Endothelial cell of hepatic sinusoid (primary cell): Measurements from ENCODE around the gene CCNT1.
"Not testable (repeated sequence)": the region's sequence is repeated elsewhere in the genome, so short reads cannot be mapped to it uniquely, and the experiment has no call there.

Experiments used
- in situ Hi-C: cut with HindIII; loops from 2 replicates; pipeline ENCODE4 v1.10.0; 2017; ENCODE audit warnings: low sequenced_read_pairs

The CCNT1 gene

DNA sequence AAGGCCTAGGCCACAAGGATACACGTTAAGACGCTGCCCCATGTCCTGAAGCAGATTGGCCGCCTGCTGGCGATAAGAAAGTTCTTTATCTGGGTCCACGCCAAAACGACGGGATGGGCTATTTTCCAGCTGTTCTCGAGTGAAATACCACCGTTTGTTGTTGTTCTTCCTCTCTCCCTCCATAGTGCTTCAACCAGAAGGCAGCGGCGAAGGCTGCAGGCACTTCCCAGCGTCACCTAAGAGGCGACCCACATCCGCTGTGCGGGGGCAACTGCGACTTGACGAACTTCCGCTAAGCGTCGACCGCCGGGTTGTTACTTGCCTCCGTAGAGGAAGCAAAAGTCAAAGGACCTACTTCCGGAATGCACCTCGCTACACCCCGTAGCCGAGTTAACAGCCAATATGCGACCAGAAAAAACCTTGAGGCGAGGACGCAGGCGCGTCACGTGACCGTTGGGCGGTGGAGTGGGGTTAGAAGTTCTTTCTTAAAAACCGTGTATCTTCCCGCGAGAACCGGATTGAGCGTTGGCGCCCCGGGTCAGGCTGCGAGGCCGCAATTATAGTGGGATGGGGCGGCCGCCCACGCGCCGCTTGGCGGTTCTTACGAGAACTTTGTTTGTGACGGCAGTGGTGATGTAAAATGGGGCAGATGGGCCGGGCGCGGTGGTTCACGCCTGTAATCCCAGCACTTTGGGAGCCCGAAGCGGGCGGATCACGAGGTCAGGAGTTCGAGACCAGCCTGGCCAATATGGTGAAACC is at the start of gene CCNT1:
CCNT1 (minus strand) TSS at position 215 of the 759 bp plus-strand sequence; CDS start at position 183, 32 bp downstream.
- in situ Hi-C loops = no loop called here

DNA sequence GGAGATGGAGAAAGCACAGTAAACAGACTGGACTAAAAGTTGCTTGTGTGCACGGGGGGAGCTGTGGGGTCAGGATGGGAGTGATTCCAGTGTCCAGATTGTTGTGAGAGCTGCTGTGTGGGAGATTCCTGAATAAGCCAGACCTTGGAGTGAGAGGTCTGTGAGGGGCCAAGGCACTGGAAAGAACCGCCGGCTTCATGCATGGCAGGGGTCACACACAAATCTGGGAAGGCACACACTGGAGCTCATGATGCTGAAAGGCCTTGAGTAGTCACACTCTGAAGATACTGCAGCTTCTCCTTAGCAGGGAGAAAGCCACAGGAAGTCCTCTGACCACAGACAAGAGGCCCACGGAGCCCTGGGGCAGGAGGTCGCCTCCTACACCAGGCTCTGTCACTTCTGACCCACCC is 49.3 kb upstream of the CCNT1 start:
- in situ Hi-C loops = no loop called here

DNA sequence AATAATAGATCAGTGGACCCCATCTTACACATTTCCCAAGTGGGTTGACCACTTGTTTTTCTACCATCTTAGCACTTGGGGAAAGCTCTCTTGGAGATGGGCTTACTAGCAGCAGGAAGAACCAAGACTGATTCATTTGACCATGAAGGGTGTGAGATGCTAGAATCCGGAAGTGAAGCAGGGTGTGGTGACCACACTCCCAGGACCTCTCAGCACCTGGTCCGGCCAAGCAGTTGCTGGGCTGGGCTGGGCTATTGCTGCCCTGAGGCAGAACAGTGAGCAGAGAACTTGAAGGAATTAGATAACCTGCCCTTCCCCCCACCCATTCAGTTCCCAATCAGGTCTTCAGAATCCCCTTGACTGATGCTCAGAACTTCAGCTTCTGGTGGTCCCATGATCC is 48.0 kb upstream of the CCNT1 start:
- in situ Hi-C loops = no loop called here

DNA sequence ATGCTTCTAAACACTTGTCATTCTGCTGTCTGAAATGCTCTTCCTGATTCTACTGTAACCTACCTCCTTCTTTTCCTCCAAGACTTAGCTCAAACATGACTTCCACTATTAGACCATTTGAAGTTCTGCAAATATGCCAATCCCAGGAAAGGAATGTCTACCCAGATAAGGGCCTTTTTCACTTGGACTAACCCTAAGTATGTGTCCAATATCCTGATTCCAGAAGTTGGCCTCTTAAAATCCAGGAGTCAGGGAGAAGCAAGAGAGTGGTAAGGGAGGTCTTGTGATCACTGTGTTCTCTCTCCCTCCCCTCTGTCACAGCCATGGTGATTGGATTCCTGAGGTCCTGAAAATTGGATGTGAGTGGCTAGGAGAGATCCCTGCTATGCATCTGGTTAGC is 42.2 kb upstream of the CCNT1 start:
- in situ Hi-C loops = no loop called here

DNA sequence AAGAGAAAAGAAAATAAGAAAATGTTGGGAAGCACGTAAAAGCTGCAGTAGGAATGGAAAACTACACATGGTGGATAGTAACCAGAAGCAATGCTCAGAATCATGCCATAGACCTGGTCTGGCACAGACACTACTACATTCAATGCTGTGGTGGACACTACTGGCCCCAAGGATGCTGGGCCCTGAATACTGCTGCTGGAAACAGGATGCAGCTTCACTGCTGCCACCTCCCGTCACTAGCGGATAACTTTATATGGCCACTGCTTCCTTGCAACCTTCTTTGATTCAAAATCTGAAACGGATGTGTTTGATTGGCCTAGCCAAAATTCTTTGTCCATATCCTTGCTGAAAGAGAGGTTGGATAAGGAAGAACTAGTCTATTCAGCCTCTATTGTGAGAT is 41.7 kb upstream of the CCNT1 start:
- in situ Hi-C loops = no loop called here

DNA sequence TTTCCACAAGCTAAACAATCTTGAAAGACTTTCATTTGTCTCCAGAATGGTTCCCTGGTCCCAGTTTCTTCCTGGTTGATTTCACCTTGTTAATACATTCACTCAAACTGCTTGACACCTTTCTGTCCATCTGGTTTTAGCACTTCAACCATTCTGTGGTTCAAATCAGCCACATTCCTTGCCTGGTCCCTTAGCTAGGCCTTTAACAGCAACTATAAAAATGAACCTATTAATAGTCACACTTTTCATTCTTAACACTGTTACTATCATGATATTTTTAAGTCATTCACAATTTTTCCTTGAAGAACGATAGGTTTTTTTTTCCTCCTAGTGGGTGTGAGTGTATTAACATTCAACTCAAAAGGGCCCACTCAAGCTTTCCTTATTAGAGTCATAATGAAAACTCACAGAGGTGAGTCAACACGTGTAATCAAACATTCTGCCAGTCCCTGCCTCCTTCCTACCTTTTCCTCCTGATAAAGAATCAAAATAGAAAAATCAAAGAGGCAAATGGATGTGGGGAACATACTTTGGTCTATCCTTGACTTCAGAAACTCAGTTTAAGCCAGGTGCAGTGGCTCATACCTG is 34.4 kb upstream of the CCNT1 start:
- in situ Hi-C loops = loop anchor here (5.0 kb wide), 1 partner anchor 41 kb away; no protein-coding TSS in a partner anchor

DNA sequence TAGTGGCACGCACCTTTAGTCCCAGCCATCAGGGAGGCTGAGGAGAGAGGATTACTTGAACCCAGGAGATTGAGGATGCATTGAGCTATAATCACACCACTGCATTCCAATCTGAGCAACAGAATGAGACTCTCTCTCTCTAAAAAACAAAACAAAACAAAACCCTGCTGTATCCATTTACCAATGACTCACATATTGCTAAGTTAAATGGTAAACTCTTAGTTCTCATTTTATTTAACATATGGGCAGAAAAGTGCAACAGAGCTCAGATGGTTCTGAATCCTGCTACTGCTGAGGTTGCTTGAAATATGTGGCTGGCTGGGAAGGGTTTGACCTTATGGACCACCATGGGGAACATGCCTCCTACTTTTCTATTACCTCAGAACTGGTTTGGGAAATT is 33.7 kb upstream of the CCNT1 start:
- in situ Hi-C loops = loop anchor here (5.0 kb wide), 1 partner anchor 42 kb away; no protein-coding TSS in a partner anchor

DNA sequence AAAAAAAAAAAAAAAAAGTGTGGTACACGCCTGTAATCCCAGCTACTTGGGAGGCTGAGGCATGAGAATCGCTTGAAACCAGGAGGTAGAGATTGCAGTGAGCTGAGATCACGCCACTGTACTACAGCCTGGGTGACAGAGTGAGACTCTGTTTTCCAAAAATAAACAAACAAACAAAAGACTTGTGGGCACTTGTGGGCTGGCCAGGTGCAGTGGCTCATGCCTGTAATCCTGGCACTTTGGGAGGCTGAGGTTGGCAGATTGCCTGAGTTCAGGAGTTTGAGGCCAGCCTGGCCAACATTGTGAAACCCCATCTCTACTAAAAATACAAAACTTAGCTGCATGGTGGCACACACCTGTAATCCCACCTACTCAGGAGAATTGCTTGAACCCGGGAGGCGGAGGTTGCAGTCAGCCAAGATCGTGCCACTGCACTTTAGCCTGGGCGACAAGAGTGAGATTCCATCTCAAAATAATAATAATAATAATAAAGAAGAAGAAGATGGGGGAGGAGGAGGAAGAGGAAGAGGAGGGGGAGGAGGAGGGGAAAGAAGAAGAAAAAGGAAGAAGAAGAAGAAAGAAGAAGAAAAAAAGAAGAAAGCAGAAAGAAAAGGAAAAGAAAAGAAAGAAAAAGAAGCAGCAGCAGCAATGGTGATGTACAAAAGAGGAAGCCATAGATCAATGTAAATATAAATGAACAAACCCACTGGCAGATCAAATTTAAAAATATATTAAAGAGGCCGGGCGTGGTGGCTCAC is 27.9 kb upstream of the CCNT1 start:
- in situ Hi-C loops = no loop called here

DNA sequence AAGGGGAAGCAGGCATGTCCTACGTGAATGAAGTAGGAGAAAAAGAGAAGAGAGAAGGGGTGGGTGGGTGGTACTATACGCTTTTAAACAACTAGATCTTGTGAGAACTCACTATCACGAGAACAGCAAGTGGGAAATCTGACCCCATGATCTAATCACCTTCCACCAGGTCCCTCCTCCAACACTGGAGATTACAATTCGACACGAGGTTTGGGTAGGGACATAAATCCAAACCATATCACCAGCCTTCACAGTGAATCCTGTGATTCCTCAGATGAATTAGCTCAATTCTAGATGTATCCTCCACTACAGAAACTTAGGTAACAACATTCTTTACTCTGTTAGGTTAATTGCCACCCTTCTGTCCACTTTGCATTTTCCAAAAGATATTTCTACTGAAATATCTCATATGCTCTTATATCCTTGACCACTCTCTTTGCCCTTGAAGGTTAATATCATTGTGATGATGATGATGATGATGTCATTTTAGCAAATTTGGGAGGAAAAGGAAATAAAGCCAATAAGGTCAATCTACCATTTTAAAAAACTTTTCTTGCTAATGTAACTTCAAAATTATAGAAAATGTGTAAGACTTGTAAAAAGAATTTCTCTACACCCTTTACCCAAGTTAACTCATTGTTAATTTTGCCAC is 23.2 kb upstream of the CCNT1 start:
- in situ Hi-C loops = no loop called here

DNA sequence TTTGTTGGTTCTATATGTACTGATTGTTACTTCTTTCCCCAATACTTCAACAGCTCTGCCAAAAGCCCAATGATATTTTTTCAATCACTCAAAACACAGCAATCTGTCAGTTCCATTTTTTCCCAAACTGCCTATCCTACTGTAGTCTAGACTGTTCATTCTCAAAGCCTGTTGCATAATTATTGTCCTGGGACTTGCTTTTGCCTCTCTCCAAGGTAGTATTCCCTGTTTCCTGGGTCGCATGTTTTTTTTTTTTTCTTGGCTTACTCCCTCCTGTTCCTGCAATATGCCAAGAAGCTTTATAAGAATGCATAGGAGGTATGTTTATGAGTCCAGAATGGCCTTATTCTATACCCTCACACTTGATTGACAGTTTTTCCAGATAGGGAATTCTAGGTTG is 19.9 kb upstream of the CCNT1 start:
- in situ Hi-C loops = no loop called here

DNA sequence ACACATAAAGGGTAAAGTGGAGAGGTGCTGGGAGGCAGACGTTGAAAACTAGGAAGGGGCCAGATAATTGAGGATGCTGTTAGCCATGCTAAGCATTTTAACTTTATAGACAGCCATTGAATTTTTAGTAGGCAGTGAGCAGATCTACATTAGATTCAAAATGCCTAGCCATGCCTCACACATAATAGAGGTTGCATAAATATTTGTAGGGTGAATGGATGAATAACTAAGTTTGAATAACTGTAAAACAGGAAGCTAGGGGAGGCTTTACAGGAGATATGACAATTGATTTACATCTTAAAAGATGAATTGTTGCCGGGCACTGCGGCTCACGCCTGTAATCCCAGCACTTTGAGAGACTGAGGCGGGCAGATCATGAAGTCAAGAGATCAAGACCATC is 12.3 kb upstream of the CCNT1 start:
- in situ Hi-C loops = loop anchor here (5.0 kb wide), 1 partner anchor 63 kb away; no protein-coding TSS in a partner anchor

DNA sequence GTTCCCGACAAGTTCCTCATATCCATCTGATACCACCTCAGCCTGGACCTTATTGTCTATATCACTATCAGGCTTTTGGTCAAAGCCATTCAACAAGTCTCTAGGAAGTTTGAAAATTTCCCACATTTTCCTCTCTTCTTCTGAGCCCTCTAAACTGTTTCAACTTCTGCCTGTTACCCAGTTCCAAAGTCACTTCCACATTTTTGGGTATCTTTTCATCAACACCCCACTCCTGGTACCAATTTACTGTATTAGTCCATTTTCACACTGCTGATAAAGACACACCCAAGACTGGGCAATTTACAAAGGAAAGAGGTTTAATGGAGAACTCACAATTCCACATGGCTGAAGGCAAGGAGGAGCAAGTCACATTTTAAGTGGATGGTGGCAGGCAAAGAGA is 4.2 kb upstream of the CCNT1 start:
- in situ Hi-C loops = not testable (repeated sequence)

DNA sequence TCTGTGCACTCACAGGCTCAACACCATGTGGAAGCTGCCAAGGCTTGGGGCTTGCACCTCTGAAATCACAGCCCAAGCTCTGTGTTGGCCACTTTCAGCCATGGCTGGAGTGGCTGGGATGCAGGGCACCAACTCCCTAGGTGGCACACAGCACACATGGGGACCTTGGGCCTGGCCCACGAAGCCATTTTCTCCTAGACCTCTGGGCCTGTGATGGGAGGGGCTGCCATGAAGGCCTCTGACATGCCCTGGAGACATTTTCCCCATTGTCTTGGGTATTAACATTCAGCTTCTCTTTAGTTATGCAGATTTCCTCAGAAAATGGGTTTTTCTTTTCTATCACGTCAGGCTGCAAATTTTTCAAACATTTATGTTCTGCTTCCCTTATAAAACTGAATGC is 3.7 kb upstream of the CCNT1 start:
- in situ Hi-C loops = not testable (repeated sequence)

DNA sequence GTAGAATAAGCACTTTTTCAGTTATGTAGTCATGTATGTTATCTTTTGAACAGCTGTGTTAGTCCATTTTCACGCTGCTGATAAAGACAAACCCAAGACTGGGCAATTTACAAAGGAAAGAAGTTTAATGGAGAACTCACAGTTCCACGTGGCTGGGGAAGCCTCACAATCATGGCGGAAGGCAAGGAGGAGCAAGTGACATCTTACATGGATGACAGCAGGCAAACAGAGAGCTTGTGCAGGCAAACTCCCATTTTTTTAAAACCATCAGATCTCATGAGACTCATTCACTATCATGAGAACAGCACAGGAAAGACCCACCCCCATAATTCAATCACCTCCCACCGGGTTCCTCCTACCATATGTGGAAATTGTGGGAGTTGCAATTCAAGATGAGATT is 2.5 kb upstream of the CCNT1 start:
- in situ Hi-C loops = not testable (repeated sequence)

DNA sequence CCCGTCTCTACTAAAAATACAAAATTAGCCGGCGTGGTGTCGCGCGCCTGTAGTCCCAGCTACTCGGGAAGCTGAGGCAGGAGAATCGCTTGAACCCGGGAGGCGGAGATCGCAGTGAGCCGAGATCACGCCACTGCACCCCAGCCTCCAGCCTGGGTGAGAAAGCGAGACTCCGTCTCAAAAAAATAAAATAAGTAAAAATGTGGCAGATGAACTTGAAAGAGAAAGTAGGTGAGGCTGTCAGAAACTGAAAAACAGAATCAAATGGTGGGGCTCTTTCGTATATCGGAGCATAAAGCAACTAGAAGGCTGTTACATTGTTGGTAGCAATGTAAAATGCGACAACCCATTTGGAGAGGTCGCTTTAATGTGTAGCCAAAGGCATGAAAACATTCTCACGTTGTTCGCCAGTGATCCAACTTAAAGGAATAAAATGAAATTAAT is 767 bp upstream of the CCNT1 start:
- in situ Hi-C loops = no loop called here

DNA sequence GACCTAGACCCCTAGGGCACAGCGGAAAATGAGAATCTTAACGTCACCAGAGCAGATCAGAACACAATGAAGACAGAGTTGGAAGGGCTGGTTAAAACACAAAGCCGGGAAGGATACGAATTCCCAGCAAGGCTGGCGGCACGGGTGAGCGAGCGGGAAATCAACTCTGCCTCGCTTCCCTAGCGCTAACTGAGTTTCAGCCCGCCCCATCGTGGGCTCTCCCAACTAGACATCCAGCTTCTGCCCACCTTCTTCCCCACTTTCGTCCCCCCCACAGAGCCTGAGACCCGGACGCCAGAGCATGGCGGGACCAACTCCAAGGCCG is 377 bp downstream of the CCNT1 start:
- in situ Hi-C loops = no loop called here

DNA sequence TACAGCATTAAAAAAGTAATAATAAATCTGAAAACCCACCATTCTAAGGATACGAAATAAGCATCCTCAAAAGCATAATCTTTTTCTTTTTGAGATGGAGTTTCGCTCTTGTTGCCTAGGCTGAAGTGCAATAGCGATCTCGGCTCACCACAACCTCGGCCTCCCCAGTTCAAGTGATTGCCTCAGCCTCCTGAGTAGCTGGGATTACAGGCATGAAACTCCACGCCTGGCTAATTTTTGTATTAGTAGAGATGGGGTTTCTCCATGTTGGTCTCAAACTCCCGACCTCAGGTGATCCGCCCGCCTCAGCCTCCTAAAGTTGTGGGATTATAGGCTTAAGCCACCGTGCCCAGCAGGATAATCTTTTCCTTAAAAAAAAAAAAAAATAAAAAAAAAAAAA is 4.3 kb downstream of the CCNT1 start:
- in situ Hi-C loops = no loop called here

DNA sequence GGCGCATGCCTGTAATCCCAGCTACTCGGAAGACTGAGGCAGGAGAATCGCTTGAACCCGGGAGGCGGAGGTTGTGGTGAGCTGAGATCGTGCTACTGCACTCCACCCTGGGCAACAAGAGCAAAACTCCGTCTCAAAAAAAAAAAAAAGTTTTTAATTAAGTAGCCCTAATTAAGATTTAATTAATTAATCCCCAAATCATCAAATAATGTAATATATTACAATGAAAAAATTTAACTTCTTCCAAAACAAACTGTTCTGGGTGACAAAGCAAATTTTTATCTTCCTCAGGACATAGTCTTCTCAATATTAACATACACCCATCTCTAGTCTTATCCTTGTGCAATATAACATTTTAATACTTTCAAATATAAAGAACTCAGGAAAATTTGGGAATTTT is 17.7 kb downstream of the CCNT1 start:
- in situ Hi-C loops = not testable (repeated sequence)

DNA sequence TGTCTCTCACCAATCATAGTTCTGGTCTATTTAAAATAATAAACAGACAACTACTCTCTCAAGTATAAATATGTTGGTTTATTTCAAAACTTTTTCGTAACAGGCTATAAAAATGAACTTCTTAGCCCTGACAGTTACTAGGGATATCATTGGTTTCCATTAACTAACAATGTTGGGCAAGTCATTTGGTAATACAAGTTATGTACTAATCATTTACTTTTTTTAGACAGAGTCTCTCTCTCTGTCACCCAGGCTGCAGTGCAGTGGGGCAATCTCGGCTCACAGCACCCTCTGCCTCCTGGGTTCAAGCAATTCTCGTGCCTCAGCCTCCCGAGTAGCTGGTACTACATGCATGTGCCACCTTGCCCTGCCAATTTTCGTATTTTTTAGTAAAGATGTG is 19.9 kb downstream of the CCNT1 start:
- in situ Hi-C loops = no loop called here

DNA sequence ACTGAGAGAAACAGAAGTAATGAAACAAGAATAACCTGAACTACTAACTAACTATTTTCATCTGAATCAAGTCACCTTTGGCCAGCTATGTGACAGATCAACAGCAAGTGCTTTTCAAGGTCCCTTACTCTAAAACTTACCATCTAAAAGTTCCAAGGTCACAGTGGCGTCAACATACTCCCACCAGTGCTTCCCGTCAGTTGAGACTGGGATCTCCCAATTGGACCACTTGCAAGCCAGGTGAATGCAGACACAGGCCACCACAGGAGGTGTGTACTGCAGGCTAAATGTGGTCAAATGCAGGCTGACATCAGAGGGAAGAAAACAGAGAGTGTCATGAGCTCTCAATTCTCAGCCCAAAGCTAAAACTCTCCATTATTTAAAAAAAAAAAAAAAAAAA is 20.6 kb downstream of the CCNT1 start:
- in situ Hi-C loops = no loop called here

DNA sequence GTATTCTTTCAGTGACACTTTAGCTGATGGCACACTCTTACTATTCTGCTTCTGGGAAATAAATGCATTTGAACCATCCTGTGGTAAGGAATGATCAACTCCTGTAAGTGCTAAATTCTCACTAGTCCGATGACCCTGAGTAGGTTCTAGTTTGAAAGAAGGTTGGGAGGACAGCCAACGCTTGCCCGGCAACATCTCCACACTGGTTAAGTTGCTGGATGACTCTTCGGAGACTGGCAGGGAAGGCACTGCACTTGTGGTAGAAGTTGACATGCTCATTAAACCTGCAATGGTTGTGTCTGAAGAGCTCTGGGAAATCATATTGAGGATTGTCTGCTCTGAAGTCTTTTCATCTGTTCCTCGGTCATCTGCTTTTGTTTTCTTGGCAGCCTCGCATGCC is 22.5 kb downstream of the CCNT1 start:
- in situ Hi-C loops = no loop called here
